Transverse colon (tissue), 4 donors: ENCODE results near the gene CDC42EP3.
A peak's percentile ranks its signal among the peaks of the same experiment; 100 is the strongest.

Source experiments
- EP300 ChIP-seq: sonication (generic); formaldehyde crosslinking; IDR thresholded peaks from one replicate; pipeline ENCODE4 v1.6.1; 2017; ENCODE audit warnings: antibody characterized with exemption, low read depth
- POLR2A ChIP-seq: fragments of 450-650 bp; IDR thresholded peaks from one replicate; pipeline ENCODE4 v1.6.1; 2016; ENCODE audit warnings: antibody characterized with exemption, mild to moderate bottlenecking, moderate library complexity
- POLR2AphosphoS5 ChIP-seq, 3 donors: sonication (generic); formaldehyde crosslinking; IDR thresholded peaks; one replicate each; pipeline ENCODE4 v1.6.1; 2016; ENCODE audit warnings: antibody characterized with exemption in 3 of 3
- TF ChIP-seq, protein P1 (sequence below), 5 experiments: fragments of 200-600 bp in 3 of 5; fragments of 450-650 bp in 2 of 5; sonication (generic) in 3 of 5; IDR thresholded peaks; 1 replicate in 2 of 5; 2 replicates in 3 of 5; pipeline ENCODE4 v1.5.1; 2016 to 2017; ENCODE audit warnings: antibody characterized with exemption in 5 of 5, inconsistent platforms in 3 of 5, mild to moderate bottlenecking in 2 of 5, moderate library complexity in 1 of 5

DNA sequence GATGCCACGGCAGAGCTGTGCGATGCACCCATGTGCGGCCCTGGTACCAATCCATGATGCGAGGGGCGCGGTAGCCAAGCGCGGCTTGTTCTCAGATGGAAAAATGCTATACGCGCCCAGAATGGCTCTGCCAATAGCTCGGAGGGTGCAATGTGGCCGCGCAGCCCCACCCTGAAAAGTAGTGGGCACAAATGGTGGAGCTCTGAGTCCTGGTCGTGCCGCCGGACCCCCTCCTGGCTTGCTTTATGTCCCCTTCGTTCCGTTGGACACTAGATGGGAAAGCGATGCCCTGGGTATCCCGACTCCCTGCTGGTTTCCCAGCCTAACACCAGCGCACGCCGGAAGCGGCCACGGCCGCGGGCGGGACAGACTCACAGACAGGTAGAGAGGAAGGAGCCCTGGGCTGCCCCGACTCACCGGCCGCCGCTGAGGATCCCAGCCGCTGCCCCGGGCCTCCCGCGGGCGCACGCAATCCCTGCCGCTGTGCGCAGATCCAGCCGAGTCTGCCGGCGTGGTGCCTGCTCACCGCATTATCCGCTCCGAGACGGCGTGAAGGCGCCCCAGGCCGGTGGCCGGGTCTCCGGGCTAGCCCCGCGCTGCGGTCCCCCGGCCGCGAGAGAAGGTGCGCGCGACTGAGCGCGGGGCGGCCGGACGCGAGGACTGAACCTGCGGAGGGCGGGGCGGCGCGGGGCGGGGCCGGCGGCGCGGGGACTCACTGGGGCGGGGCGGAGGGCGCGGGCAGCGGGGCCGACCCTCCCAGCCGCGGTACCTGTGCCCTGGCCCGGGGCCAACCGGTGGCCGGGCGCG, at the start of gene CDC42EP3:
- TF ChIP-seq, protein P1, sequence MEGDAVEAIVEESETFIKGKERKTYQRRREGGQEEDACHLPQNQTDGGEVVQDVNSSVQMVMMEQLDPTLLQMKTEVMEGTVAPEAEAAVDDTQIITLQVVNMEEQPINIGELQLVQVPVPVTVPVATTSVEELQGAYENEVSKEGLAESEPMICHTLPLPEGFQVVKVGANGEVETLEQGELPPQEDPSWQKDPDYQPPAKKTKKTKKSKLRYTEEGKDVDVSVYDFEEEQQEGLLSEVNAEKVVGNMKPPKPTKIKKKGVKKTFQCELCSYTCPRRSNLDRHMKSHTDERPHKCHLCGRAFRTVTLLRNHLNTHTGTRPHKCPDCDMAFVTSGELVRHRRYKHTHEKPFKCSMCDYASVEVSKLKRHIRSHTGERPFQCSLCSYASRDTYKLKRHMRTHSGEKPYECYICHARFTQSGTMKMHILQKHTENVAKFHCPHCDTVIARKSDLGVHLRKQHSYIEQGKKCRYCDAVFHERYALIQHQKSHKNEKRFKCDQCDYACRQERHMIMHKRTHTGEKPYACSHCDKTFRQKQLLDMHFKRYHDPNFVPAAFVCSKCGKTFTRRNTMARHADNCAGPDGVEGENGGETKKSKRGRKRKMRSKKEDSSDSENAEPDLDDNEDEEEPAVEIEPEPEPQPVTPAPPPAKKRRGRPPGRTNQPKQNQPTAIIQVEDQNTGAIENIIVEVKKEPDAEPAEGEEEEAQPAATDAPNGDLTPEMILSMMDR (IDR thresholded peaks at IDR 0.05) = no peak
- TF ChIP-seq POLR2AphosphoS5 (IDR thresholded peaks at IDR 0.05) (peak; percentile 73 to 85 (median 80)), POLR2A (peak; percentile 67), EP300 (no peak)
